OCI-LY3 (cell line): ENCODE measurements around the gene FTSJ3.

Source experiments
- H2AFZ ChIP-seq: fragments of 200-600, 300-600 bp; shearing (Covaris generic); 2 replicates; pipeline ENCODE4 v1.6.0; 2014; ENCODE audit warnings: antibody characterized with exemption, low read depth, low read length
- H3K27ac ChIP-seq: fragments of 200-600, 300-600 bp; sonication (generic); 2 replicates; pipeline ENCODE4 v1.5.1; 2014; ENCODE audit warnings: mild to moderate bottlenecking, low read length, moderate library complexity, mixed read lengths
- H3K27me3 ChIP-seq: fragments of 200-600, 300-600 bp; sonication (generic); 2 replicates; pipeline ENCODE4 v1.6.1; 2014; ENCODE audit warnings: low read depth, low read length, mixed read lengths
- H3K36me3 ChIP-seq: fragments of 200-600, 300-600 bp; sonication (generic); replicated peaks from 2 replicates; pipeline ENCODE3; 2014; ENCODE audit warnings: low read depth, low read length, mixed read lengths
- H3K4me1 ChIP-seq: fragments of 300-600, 200-600 bp; sonication (generic); 2 replicates; pipeline ENCODE4 v1.6.1; 2014; ENCODE audit warnings: low read length, mixed read lengths
- H3K4me2 ChIP-seq: fragments of 200-600, 300-600 bp; sonication (generic); 2 replicates; pipeline ENCODE4 v1.6.1; 2014; ENCODE audit warnings: low read length, mixed read lengths
- H3K4me3 ChIP-seq: fragments of 300-600, 200-600 bp; sonication (generic); 2 replicates; pipeline ENCODE4 v1.5.1; 2014; ENCODE audit warnings: antibody characterized with exemption, mild to moderate bottlenecking, low read length, moderate library complexity
- H3K79me2 ChIP-seq: fragments of 300-600, 200-600 bp; shearing (Covaris generic); 2 replicates; pipeline ENCODE4 v1.6.1; 2014; ENCODE audit warnings: mild to moderate bottlenecking, low read length, mixed read lengths
- H3K9ac ChIP-seq: fragments of 300-600, 200-600 bp; shearing (Covaris generic); 2 replicates; pipeline ENCODE4 v1.6.0; 2014; ENCODE audit warnings: mild to moderate bottlenecking, low read length, moderate library complexity
- H3K9me3 ChIP-seq: fragments of 200-600, 300-600 bp; shearing (Covaris generic); 2 replicates; pipeline ENCODE4 v1.6.1; 2014; ENCODE audit warnings: low read length, mixed read lengths; ENCODE audit not compliant: insufficient read depth
- H4K20me1 ChIP-seq: fragments of 200-600, 300-600 bp; sonication (generic); 2 replicates; pipeline ENCODE4 v1.6.1; 2016; ENCODE audit warnings: low read length, mixed read lengths; ENCODE audit not compliant: insufficient read depth
- EZH2phosphoT487 ChIP-seq: fragments of 200-600 bp; shearing (Covaris generic); IDR thresholded peaks from 2 replicates; pipeline ENCODE4 v1.6.1; 2018; ENCODE audit warnings: antibody characterized with exemption, mixed run types, low read depth
- TF ChIP-seq, protein P1 (sequence below): fragments of 200-600, 300-600 bp; sonication (generic); IDR thresholded peaks from 2 replicates; pipeline ENCODE4 v1.5.1; 2014; ENCODE audit warnings: antibody characterized with exemption, low read length, low read depth

FTSJ3 gene

DNA sequence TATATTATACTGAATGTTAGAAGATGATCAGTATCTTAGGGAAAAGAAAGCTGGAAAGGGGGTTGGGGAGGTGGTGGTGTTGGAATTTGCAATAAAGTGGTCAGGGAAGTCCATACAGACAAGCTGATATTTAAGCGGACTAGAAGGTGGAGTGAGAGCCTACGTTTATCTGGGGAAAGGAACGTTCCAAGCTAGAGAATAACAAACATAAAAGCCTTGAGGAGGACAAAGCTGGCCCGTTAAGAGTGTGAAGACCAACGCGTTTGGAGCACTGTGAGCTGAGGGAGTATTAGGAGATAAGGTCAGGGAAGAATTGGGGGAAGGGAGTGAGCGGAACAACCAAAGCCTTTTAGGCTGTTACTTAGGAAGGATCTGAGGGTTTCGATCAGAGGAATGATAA, 52.0 kb downstream of the FTSJ3 start:
- TF ChIP-seq, protein P1, sequence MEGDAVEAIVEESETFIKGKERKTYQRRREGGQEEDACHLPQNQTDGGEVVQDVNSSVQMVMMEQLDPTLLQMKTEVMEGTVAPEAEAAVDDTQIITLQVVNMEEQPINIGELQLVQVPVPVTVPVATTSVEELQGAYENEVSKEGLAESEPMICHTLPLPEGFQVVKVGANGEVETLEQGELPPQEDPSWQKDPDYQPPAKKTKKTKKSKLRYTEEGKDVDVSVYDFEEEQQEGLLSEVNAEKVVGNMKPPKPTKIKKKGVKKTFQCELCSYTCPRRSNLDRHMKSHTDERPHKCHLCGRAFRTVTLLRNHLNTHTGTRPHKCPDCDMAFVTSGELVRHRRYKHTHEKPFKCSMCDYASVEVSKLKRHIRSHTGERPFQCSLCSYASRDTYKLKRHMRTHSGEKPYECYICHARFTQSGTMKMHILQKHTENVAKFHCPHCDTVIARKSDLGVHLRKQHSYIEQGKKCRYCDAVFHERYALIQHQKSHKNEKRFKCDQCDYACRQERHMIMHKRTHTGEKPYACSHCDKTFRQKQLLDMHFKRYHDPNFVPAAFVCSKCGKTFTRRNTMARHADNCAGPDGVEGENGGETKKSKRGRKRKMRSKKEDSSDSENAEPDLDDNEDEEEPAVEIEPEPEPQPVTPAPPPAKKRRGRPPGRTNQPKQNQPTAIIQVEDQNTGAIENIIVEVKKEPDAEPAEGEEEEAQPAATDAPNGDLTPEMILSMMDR: no peak
- no peak for TF ChIP-seq EZH2phosphoT487
- Histone ChIP-seq H3K79me2 (peaks cover 93% of the 10 kb centered on the region), H3K4me3 (peak overlapping the region; percentile 88), H3K4me2 (peak overlapping the region; percentile 100), H3K27me3 (no peaks in the 10 kb centered on the region), H3K36me3 (peaks cover 42% of the 10 kb centered on the region), H3K27ac (peak overlapping the region; percentile 97), H4K20me1 (peaks cover 55% of the 10 kb centered on the region), H2AFZ (no peak overlapping the region), H3K9me3 (no peaks in the 10 kb centered on the region), H3K9ac (peak overlapping the region; percentile 96), H3K4me1 (peaks cover 22% of the 10 kb centered on the region)

DNA sequence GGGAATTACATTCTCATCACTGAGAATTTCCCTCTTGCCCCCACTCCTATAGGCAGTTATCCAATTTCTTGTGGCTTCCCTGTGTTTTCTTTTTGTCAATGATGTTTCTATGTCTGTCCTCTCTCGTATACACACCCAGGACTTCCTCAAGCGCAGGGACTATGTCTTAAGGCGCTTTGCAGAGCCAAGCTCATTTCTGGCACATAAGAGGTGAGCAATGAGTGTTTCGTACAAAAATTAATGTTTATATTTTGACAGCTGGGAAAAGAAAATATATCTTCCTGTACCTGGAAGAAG, 52.5 kb downstream of the FTSJ3 start:
- Histone ChIP-seq H3K9ac (peak overlapping the region; percentile 96), H3K27ac (peak overlapping the region; percentile 97), H3K4me2 (peak overlapping the region; percentile 100), H3K4me3 (peak overlapping the region; percentile 88), H3K27me3 (no peaks in the 10 kb centered on the region), H2AFZ (no peak overlapping the region), H3K9me3 (no peaks in the 10 kb centered on the region), H4K20me1 (peaks cover 52% of the 10 kb centered on the region), H3K36me3 (peaks cover 42% of the 10 kb centered on the region), H3K79me2 (peaks cover 93% of the 10 kb centered on the region), H3K4me1 (peaks cover 26% of the 10 kb centered on the region)
- no peak for TF ChIP-seq EZH2phosphoT487
- TF ChIP-seq, protein P1: no peak

DNA sequence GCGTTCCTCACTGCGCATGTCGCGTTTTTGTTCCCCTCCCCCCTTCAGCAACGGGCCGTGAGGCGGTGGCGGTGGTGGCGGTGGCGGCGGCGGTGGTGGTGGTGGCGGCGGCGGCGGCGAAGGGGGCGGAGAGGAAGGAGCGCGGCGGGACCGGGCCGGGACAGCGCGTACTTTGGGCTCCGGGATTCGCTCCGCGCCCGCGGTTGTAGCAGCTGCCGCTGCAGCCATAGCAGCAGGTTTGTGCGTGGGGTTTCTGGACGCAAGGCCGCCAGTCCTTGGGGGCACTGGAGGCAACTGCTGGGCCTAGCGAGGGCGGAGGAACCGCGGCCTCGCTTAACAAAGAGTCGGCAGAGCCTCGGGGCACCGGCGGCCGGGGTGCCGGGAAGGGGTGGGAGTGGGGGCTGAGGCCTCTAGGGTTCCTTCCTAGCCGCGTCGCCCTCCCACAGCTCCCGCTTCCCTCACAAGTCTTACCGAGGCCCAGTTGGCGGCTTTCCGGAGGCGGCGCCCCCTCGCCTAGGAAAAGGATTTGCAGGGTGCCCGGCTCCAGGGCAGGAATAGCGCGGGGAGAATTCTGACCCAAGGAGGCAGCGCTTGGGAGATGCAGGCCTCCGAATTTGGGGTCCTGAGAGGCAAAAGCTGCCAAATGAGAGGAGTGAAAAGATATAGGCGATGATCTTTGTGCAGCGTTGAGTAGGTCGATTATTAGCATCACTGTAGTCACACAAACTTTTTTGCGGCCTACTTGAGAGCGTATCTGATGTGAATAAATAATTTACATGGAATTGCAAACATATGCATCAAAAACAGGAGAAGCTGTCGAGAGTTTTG, 53.1 kb downstream of the FTSJ3 start, which contains the start of gene DDX42:
Gene DDX42 (plus strand): TSS at position 30 of the 828 bp plus-strand sequence. CDS start 12,880 bp downstream, outside the sequence.
- Histone ChIP-seq H2AFZ (peak within 1 kb of the TSS; percentile 56; the same call in 1 of the 2 replicates), H3K27me3 (no peaks in the 10 kb centered on the region), H3K79me2 (peaks cover 93% of the 10 kb centered on the region), H3K27ac (peak within 1 kb of the TSS; percentile 97), H3K4me3 (peak within 1 kb of the TSS; percentile 88), H3K9me3 (no peaks in the 10 kb centered on the region), H3K4me1 (peaks cover 26% of the 10 kb centered on the region), H3K9ac (peak within 1 kb of the TSS; percentile 96), H4K20me1 (peaks cover 46% of the 10 kb centered on the region), H3K36me3 (peaks cover 38% of the 10 kb centered on the region), H3K4me2 (peak within 1 kb of the TSS; percentile 100)
- TF ChIP-seq EZH2phosphoT487: no peak
- TF ChIP-seq, protein P1: no peak

DNA sequence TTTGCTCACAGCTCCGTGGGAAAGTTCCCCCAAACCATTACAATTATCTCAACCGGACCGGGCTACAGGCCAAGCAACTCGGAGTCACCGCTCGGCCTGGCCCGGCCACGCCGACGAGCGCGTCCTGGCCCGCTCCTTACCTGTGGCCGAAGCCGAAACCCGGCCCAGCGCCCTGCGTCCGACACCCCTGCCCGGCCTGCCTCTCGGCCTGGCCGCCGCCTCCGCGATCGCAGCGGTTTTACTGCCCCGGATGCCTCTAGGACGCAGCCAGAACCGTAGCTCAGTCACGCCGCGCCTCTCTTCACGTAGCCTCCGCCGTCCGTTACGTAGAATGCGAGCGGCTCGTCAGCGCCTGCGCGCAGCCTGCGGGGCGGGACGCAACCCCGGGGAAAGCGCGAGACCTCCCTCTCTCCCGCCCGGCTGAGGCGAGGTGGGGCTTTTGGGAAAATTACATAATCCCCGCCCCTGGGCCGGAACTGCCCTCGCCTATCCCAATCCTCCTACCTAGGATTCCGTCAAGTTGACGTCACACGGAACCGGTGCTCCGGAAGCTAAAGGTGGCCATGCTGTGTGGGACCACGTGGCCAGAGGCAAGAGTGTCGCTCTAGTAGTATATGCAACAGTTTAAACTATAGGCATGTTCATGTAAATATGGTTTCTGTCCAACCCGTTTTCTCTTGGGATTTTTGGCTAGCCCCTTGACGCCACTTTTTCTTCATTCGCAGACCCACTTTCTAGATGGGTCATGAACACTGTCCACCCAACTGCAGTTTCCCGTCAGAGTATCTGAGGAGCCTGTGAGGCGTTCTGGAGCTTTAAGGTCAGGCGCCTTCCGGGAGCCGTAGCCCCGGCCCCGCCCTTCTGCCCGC, 54.0 kb downstream of the FTSJ3 start, which contains the start of gene CCDC47:
Gene CCDC47 (minus strand): TSS at position 326 of the 869 bp plus-strand sequence. CDS start 7,422 bp downstream, outside the sequence.
- Histone ChIP-seq H3K27ac (peak within 1 kb of the TSS; percentile 97), H3K4me1 (peaks cover 26% of the 10 kb centered on the region), H2AFZ (peak within 1 kb of the TSS; percentile 56; the same call in 1 of the 2 replicates), H3K27me3 (no peaks in the 10 kb centered on the region), H3K36me3 (peaks cover 34% of the 10 kb centered on the region), H3K9ac (peak within 1 kb of the TSS; percentile 96), H3K9me3 (no peaks in the 10 kb centered on the region), H3K4me3 (peak within 1 kb of the TSS; percentile 88), H4K20me1 (peaks cover 38% of the 10 kb centered on the region), H3K79me2 (peaks cover 93% of the 10 kb centered on the region), H3K4me2 (peak within 1 kb of the TSS; percentile 100)
- TF ChIP-seq EZH2phosphoT487: no peak
- TF ChIP-seq, protein P1: no peak
